Cerebellar nuclear complex (tissue), 1 donor: ENCODE results near the gene FASLG.
"Not testable (repeated sequence)": the region's sequence is repeated elsewhere in the genome, so short reads cannot be mapped to it uniquely, and the experiment has no call there.

Source experiments
- DNase-seq, 2 experiments: peaks; one replicate each; lab custom pipeline; 2025; lab: John Stamatoyannopoulos, UW

FASLG gene

GRCh38 chr1:172658871-172659453 lies at the start of gene FASLG:
Gene FASLG, plus strand, starts transcription at chr1:172659103. Its CDS starts 99 bp downstream, at chr1:172659202.
- DNase-seq = no peak

GRCh38 chr1:172609528-172609927 lies 49.4 kb upstream of the FASLG start:
- no peak for DNase-seq

GRCh38 chr1:172612478-172612877 lies 46.4 kb upstream of the FASLG start:
- no peak for DNase-seq

- no peak for DNase-seq
Measured at GRCh38 chr1:172613294-172613693, 45.6 kb upstream of the FASLG start.

- no peak for DNase-seq
Measured at GRCh38 chr1:172616195-172616594, 42.7 kb upstream of the FASLG start.

GRCh38 chr1:172616636-172617035 lies 42.3 kb upstream of the FASLG start:
- no peak for DNase-seq

GRCh38 chr1:172620603-172621002 lies 38.3 kb upstream of the FASLG start:
- not testable (repeated sequence) for DNase-seq

GRCh38 chr1:172622541-172622940 lies 36.4 kb upstream of the FASLG start:
- no peak for DNase-seq

GRCh38 chr1:172623748-172624147 lies 35.2 kb upstream of the FASLG start:
- no peak for DNase-seq

- DNase-seq = no peak
Measured at GRCh38 chr1:172626845-172627244, 32.1 kb upstream of the FASLG start.

- DNase-seq = no peak
Measured at GRCh38 chr1:172627702-172628101, 31.2 kb upstream of the FASLG start.

- no peak for DNase-seq
Measured at GRCh38 chr1:172628401-172628800, 30.5 kb upstream of the FASLG start.

- DNase-seq = no peak
Measured at GRCh38 chr1:172629170-172629569, 29.7 kb upstream of the FASLG start.

- DNase-seq = no peak
Measured at GRCh38 chr1:172629638-172630037, 29.3 kb upstream of the FASLG start.

GRCh38 chr1:172630056-172630818 lies 28.7 kb upstream of the FASLG start:
- DNase-seq = no peak

- no peak for DNase-seq
Measured at GRCh38 chr1:172630868-172631267, 28.0 kb upstream of the FASLG start.

GRCh38 chr1:172637522-172637921 lies 21.4 kb upstream of the FASLG start:
- no peak for DNase-seq

- DNase-seq = no peak
Measured at GRCh38 chr1:172638249-172638648, 20.7 kb upstream of the FASLG start.

GRCh38 chr1:172638885-172639831 lies 19.7 kb upstream of the FASLG start:
- no peak for DNase-seq

GRCh38 chr1:172640111-172640510 lies 18.8 kb upstream of the FASLG start:
- DNase-seq = no peak

GRCh38 chr1:172641492-172641891 lies 17.4 kb upstream of the FASLG start:
- no peak for DNase-seq

GRCh38 chr1:172642970-172643369 lies 15.9 kb upstream of the FASLG start:
- no peak for DNase-seq

- DNase-seq = no peak
Measured at GRCh38 chr1:172646653-172647052, 12.2 kb upstream of the FASLG start.
